GM12891 (cell line): Measurements from ENCODE around the gene FHL5.
"Not testable (repeated sequence)": the region's sequence is repeated elsewhere in the genome, so short reads cannot be mapped to it uniquely, and the experiment has no call there.

Experiments used
- DNase-seq: peaks from one replicate; pipeline ENCODE4 v3.0.0; 2011; ENCODE audit warnings: low spot score; ENCODE audit not compliant: insufficient read length
- FAIRE-seq: peaks from 2 replicates; lab custom pipeline; 2011; peaks lifted over from hg19 to GRCh38; lab: Jason Lieb, UNC
- PAX5 ChIP-seq: IDR thresholded peaks from 2 replicates; pipeline ENCODE4 v1.6.1; 2011; ENCODE audit warnings: low read length, moderate library complexity, mild to moderate bottlenecking; ENCODE audit not compliant: insufficient read depth, severe bottlenecking
- POLR2A ChIP-seq: IDR thresholded peaks from 2 replicates; pipeline ENCODE4 v1.6.1; 2011; ENCODE audit warnings: low read depth, low read length, control low read depth
- POLR2AphosphoS5 ChIP-seq: IDR thresholded peaks from 2 replicates; pipeline ENCODE4 v1.6.1; 2011; ENCODE audit warnings: low read depth, low read length, control low read depth
- POU2F2 ChIP-seq: IDR thresholded peaks from 2 replicates; pipeline ENCODE4 v1.6.1; 2011; ENCODE audit warnings: low read depth, mild to moderate bottlenecking, control low read depth, low read length, moderate library complexity
- SPI1 ChIP-seq: IDR thresholded peaks from 2 replicates; pipeline ENCODE4 v1.6.1; 2011; ENCODE audit warnings: low read depth, low read length, control low read depth
- TAF1 ChIP-seq: IDR thresholded peaks from 2 replicates; pipeline ENCODE4 v1.6.1; 2011; ENCODE audit warnings: low read depth, low read length, control low read depth

Gene FHL5

DNA sequence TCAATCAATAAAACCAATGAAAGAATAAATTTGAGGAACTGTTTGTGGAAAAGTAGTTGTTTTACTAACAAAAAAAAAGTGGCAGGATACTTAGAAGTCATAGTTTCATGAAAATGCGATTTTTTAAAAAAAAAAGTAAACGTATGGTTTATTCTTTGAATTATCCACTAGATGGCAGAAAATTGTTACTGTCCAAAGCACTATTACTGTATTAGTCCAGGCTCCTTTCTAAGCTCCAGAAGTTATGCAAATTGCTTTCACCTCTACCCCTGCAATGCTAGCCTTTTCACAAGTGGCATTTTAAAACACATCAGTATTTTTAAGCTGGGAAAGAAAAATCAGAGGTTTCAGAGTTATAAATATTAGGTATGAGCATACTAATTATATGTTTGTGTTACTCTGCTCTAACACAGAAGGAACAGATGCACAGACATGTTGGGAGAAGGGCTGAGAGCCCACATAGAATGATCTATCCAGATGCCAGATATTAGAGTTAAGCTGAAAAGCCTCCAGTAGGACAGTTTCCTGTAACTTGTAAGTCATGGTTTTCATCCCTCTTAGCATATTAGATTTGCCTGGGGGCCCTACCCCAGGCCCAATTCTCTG lies 63.9 kb downstream of the FHL5 start:
- FAIRE-seq: peak; percentile 57
- TF ChIP-seq POLR2AphosphoS5 (no peak), POLR2A (no peak), TAF1 (no peak), POU2F2 (peak; percentile 59; the same call in 1 of the 2 replicates), SPI1 (no peak), PAX5 (no peak)
- DNase-seq: no peak

DNA sequence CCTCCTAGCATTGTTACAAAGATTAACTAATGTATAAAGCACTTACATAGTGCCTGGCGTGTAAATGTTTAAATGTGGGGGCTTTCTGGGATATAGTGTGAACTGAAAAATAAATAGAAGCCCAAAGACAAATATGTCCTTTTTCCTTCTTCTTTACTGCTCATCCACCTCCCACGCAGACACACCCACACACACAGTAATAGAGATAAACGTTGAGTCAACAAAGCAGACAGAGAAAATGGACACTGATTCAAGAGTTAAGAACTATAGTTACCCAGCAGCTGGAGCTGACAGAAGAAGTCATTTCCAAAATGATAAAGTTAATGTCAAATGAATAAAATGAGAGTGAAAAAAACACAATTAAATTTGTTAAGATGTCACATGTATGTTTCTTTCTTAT lies 68.3 kb downstream of the FHL5 start:
- FAIRE-seq (no peak), DNase-seq (no peak)
- no peak for TF ChIP-seq SPI1
- TF ChIP-seq POLR2A: no peak
- no peak for TF ChIP-seq POU2F2
- TF ChIP-seq TAF1: no peak
- TF ChIP-seq POLR2AphosphoS5: no peak
- TF ChIP-seq PAX5: no peak

DNA sequence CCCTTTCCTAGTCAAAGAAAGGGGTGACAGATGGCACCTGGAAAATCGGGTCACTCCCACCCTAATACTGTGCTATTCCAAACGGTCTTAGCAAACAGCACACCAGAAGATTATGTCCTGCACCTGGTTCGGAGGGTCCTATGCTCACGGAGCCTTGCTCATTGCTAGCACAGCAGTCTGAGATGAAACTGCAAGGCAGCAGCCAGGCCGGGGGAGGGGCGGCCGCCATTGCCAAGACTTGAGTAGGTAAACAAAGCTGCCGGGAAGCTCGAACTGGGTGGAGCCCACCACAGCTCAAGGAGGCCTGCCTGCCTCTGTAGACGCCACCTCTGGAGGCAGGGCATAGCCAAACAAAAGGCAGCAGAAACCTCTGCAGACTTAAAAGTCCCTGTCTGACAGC lies 75.1 kb downstream of the FHL5 start:
- not testable (repeated sequence) for FAIRE-seq, DNase-seq

DNA sequence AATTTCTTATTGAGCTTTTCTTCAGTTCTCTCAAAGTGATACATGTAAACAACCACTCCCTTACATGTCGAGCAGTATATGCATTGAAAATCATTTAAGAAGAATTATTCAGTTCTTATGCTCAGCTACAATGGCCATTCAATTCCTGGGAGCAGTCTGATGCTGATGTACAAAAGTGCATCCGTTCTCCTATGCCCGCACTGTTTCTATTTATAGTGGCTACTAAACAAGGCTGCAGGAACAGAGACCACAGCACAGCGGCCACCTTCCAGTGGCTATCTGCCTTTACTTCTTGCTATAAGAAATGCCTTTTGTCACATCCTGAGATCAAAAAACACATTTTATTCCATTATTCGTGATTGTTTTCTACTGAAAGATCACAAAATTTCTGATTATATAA lies 82.2 kb downstream of the FHL5 start:
- DNase-seq (no peak), FAIRE-seq (no peak)
- TF ChIP-seq TAF1 (no peak), POLR2A (no peak), SPI1 (no peak), POLR2AphosphoS5 (no peak), PAX5 (no peak), POU2F2 (no peak)

DNA sequence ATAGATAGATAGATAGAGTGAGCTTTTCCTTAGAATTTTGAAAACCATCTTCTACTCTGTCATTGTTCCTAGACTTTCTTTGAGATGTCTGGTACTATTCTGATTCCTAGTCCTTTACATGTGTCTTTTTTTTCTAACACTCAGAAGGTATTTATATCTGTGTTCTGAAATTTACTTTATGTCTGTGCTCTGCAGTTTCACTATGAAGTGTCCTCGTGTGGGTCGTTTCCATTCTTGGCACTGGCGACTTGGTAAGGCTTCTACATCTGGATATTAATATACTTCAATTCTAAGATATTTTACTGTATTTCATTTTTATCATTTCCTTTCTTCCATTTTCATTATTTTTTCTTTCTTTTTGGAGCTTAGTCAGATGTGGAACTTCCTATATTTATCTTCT lies 87.0 kb downstream of the FHL5 start:
- TF ChIP-seq POU2F2 (no peak), PAX5 (no peak), TAF1 (no peak), POLR2AphosphoS5 (no peak), SPI1 (no peak), POLR2A (no peak)
- FAIRE-seq: peak; percentile 5
- DNase-seq: no peak

DNA sequence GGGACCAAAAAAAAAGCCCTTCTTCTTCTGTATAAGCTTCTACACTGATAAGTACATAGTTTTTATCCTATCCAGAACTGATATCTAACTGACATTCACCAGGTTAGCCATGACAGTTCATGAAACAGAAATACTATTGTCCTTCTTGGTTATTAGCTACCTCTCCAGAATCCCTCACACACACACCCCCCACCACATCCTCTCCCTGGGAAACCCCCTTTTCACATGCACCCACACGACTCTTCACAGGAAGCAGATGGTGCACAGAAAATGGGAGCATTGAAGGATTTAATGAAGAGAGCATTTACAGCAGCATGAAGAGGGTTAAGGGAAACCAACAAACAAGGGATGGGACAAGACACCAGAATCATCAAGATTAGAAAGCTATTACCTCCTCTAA lies 88.9 kb downstream of the FHL5 start:
- DNase-seq (no peak), FAIRE-seq (peak; percentile 83)
- TF ChIP-seq POU2F2 (no peak), TAF1 (no peak), POLR2AphosphoS5 (no peak), POLR2A (no peak), SPI1 (no peak), PAX5 (no peak)

DNA sequence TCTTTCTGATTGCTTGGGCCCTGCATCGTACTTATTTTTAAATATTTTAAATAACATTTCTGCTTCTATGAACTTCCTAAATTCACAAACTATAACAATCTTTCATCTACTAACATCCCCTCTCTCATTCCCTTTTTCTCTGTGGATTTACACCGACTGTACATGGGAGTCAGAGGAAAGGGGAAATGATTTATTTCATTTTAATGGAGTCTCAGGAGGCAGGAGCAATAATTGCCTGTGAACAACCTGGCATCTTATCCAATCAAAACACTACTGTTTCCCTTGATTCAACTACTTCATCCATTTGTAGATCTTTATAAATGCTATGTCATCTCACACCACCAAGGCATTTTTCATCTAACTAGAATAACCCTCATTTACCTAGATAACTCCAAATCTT lies 89.6 kb downstream of the FHL5 start:
- no peak for FAIRE-seq
- TF ChIP-seq POLR2A (no peak), TAF1 (no peak), POU2F2 (no peak), PAX5 (no peak), SPI1 (no peak), POLR2AphosphoS5 (no peak)
- no peak for DNase-seq

DNA sequence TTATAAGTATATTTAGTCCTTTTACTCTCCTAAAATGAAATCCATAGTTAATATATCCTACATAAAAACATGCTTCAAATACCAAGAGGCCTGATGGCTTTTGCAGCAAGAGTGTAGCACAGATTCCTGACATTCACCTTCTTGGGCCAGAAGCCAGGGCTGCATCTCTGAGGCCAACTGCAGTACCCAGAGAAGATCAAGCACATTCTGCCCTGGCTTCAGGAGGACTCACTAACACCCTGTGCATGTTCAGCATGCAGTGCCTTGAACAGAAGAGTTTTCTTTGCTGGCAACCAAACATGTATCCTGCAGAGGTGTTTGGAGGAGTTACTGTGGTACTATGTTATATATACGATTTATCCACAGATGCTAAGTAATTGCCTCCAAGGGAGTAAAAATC lies 90.3 kb downstream of the FHL5 start:
- FAIRE-seq (no peak), DNase-seq (no peak)
- TF ChIP-seq POU2F2 (no peak), POLR2A (no peak), TAF1 (no peak), PAX5 (no peak), SPI1 (no peak), POLR2AphosphoS5 (no peak)

DNA sequence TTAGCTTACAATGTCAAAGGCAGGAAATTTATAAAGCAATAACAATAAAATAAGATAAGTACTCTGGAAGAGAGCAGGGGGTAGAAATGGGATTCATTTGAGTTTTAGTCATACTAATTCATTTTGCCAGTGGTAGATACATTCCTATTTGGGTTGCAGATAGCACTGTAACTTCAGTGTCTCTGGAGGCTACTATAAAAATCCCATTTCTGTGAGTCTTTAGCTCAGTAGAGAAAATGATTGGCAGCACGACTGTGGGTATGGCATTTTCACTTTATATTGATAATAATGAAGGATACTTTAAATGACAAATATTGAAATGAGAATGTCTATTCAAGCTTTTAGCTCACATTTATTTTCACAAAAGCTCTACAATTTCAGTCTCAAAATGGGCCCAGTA lies 93.6 kb downstream of the FHL5 start:
- no peak for DNase-seq
- TF ChIP-seq POLR2AphosphoS5 (no peak), PAX5 (no peak), TAF1 (no peak), POU2F2 (no peak), SPI1 (no peak), POLR2A (no peak)
- no peak for FAIRE-seq

DNA sequence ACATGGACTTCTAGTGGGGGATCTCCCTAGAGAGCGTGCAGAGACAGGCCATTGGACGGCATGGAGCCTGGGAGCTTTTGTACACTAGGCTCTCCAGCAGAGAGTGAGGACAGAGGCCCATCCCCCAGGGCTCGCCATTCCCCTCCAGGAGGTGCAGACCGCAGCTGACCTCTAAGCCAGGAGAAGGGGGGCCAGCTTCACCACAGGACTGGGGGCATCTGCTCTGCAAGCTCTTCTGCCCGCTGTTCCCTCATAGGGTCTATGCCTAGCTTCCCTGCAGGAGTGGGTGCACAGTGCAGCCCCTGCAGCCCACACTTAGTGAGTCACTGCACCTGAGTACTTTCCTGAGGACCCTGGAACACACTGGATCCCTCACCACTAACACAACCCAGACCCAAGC lies 94.4 kb downstream of the FHL5 start:
- FAIRE-seq (no peak), DNase-seq (no peak)
- no peak for TF ChIP-seq TAF1
- no peak for TF ChIP-seq POU2F2

DNA sequence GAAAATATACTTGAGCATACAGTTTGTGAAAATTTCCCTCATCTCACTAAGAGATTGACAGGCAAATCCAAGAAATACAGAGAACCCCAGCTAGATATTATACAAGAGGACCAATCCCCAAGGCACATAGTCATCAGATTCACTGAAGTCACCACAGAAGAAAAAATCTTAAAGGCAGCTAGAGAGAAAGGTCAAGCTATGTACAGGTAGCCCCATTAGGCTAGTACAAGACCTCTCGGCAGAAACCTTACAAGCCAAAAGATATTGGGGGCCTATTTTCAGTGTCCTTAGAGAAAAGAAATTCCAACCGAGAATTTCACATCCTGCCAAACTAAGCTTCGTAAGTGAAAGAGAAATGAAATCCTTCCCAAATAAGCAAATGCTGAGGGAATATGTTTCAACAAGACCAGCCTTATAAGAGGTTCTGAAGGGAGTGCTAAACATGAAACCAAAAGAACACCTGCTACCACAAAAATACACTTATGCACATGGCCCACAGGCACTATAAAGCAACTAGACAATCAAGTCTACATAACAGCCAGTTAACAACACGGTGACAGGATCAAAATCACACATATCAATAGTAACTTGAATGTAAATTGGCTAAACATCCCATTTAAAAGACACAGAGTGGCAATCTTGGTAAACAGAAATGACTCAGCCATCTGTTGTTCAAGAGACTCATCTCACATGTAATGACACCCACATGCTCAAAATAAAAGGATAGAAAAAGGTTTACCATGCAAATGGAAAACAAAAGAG lies 96.3 kb downstream of the FHL5 start:
- TF ChIP-seq POU2F2 (no peak), TAF1 (no peak), POLR2AphosphoS5 (no peak), POLR2A (no peak), PAX5 (no peak), SPI1 (no peak)
- DNase-seq: no peak
- peak; percentile 59 for FAIRE-seq
